Fibroblast of skin of left biceps (primary cell): ENCODE measurements around the gene DLX5.
A peak's percentile ranks its signal among the peaks of the same experiment; 100 is the strongest.
"Not testable (repeated sequence)": the region's sequence is repeated elsewhere in the genome, so short reads cannot be mapped to it uniquely, and the experiment has no call there.

Source experiments
- DNase-seq, 2 experiments: peaks; one replicate each; pipeline ENCODE4 v3.0.0-alpha.2; 2013; ENCODE audit warnings: low read depth in 2 of 2

Gene DLX5

DNA sequence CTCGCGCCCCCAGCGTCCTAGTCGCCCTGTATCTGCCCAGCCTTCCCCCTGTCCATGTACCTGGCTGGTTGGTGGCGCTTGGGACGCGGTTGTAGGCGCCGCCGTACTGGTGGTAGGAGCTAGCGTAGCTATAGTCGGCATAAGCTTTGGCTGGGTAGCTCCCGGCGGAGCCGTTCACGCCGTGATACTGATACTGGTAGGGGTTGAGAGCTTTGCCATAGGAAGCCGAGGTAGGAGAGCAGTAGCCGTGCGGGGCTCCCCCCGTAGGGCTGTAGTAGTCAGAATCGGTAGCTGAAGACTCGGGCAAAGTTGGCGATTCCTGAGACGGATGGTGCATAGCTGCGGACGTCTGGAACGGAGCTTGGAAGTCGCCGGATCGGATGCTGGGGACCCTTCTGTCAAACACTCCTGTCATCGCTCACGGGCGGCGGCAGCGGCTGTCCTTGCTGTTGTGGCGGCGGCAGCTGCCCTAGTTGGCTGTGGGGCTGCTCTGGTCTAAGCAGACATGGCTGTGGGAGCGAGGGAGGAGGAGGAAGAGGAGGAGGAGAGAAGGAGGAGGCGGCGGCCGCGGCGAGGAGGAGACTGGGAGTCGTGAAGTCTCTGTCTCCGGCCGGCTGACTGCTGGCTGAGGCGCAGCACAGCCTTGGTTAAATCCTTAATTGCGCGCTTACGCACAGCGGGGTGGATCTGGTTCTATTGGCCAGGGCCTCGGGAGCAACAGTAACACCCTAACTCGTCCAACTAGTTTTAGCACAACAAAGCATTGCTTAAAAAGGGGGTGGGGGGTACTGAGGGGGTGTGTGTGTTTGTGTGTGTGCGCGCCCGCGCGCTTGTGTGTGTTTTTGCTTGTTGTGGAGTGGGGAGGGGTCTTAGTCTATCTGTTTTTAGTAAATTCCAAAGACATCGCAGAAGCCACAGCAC, at the start of gene DLX5:
TSS of gene DLX5 (minus strand) at position 623 of the 921 bp plus-strand sequence. CDS start at position 415, 208 bp downstream.
- no peak for DNase-seq

DNA sequence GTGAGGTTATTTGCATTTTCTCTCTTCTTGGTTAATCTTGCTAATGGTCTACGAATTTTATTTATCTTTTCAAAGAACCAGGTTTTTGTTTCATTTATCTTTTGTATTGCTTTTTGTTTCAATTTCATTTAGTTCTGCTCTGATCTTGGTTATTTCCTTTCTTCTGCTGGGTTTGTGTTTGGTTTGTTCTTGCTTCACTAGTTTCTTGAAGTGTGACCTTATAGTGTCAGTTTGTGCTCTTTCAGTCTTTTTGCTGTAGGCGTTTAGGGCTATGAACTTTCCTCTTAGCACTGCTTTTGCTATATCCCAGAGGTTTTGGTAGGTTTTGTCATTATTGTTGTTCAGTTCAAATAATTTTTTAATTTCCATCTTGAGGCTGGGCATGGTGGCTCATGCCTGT, 47.4 kb upstream of the DLX5 start:
- DNase-seq = not testable (repeated sequence)

DNA sequence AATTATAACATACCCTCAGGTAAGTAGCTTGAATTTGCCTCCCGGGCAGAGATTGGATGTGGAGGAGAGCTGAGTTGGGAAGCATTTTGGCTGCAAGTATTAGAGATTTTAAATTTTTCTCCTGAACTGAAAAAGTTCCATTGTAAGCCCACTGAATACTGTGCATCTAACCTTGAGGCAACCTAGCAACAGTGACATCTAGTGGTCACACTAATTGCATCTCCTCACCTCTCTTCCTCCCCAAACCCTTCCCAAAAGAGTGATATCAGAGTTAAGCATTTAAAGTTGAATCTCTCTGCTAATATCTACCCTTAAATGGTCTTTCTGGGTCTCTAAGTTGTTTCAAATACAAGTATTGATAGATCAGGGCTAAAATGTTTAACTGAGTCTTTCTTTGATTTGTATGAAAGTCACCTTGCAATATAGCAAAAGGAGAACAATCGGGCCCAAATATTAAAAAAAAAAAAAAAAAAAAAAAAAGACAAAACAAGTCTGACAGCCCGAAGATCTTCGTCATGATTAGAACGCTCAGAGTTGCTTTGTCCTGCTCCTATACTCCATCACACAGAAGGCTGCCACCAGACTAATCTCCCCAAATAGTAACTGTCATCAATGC, 40.4 kb upstream of the DLX5 start:
- DNase-seq = peak in 1 of 2 experiments; percentile 2

DNA sequence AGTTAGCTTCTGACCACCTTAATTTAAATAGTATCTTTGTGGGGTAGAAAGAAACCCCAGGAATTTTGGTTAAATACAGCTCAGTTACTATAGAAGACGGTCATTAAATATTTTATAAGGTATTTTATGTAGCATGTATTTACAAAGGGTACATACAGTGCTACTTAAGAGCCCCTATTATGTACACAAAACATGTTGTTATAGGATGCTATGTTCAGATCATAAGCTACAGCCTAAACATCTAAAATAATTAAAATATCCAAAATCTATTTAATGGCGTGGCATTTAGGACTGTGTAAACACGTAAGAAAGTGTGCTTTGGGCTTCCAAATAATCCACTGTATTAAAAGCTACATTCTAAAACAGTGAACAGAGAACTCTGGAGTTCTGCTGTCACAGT, 39.4 kb upstream of the DLX5 start:
- no peak for DNase-seq

DNA sequence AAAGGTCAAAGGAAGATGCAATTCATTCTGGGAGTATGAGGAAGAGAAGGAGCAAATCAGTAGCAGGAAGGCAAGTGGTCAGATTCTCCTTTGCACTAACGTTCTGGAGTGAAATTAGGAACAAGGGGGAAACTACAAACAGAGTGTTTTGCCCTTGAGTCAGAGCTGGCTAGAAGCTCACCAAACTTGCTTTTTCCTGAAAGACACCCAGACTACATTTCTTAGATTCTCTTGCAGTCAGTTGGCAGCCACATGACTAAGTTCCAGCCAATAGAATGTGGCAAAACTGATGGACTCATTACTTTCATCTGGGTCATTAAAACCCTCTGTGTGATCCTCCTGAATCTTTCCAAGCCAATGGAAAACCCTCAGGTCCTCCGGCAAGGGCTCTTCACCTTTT, 18.6 kb upstream of the DLX5 start:
- DNase-seq = no peak

DNA sequence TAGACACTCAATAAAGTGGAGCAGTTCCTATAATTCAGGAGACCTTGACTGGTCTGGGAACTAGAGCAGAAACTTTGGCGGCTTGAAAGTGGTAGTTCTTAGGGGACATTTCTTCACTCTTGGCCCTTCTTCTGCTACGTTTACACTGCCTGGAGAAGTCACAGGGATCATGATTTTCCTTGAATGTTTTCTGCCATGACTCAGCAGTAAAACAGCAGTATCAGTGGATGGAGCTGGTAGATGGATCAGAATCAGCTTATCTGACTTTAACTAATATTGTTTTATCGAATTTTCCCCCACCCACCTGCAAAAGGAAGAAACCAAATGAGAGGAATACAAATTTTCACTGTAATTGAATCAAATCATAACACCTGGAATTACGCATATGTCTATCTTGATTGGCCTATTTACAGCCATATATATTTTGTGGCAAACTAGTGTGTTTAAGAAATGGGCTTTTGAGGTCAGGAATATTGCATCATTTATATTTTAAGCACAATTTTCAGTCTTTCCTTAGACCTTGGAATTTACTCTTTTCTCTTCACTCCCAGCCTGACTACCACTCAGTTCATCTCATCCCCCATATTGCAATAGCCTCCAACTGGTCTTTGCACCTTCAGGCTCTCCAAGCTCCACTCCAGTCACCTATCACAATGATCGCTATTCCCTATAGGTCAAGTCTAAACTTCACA, 14.9 kb upstream of the DLX5 start:
- no peak for DNase-seq

DNA sequence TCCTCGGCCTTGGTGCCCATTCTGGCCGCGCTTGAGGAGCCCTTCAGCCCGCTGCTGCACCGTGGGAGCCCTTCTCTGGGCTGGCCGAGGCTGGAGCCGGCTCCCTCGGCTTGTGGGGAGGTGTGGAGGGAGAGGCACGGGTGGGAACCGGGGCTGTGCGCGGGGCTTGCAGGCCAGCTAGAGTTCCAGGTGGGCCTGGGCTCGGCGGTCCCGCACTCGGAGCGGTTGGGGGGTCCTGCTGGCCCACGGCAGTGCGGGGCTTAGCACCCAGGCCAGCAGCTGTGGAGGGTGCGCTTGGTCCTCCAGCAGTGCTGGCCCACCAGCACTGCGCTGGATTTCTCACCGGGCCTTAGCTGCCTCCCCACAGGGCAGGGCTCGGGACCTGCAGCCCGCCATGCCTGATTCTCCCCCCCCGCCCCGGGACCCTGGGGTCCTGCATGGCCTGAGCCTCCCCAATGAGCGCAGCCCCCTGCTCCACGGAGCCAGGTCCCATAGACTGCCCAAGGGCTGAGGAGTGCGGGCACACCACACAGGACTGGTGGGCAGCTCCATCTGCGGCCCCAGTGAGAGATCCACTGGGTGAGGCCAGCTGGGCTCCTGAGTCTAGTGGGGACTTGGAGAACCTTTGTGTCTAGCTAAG, 9.7 kb upstream of the DLX5 start:
- DNase-seq = not testable (repeated sequence)

DNA sequence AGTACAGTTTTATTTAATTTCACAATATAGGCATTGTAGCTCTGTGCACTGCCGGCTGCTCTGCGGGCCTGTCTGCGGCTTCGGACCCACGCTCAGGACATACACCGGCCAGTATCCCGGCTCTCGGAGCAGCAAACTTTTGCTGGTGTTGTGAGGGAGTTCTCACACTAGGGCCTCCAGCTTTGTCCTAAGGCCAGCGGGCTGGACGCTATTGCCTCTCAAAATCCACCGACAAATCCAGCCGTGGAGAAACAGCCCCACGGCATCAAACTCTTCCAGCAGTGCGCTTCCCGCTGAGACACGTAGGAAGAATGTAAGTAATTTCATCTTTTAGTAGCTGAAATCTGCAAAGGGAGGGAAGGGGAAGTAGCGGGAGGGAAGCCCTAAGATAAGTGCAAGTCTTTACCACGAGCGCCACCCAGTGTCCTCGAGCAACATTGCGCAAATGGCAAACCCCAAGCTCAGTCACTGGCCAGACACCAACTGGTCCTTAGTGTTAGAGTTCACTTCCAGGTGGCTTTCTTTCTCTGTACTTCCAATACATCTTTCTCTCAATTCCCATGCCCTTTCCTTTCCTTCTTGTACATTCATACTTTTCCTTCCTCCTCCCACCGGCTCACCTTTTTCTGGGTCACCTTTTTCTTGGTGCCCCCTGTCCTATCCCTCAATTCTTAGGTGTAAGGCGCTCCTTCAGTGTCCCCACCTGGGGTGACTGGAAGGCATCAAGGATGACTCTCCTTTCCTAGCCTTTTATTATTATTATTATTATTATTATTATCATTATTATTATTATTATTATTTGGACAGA, 3.0 kb upstream of the DLX5 start:
- peak; percentile 56 to 61 for DNase-seq

DNA sequence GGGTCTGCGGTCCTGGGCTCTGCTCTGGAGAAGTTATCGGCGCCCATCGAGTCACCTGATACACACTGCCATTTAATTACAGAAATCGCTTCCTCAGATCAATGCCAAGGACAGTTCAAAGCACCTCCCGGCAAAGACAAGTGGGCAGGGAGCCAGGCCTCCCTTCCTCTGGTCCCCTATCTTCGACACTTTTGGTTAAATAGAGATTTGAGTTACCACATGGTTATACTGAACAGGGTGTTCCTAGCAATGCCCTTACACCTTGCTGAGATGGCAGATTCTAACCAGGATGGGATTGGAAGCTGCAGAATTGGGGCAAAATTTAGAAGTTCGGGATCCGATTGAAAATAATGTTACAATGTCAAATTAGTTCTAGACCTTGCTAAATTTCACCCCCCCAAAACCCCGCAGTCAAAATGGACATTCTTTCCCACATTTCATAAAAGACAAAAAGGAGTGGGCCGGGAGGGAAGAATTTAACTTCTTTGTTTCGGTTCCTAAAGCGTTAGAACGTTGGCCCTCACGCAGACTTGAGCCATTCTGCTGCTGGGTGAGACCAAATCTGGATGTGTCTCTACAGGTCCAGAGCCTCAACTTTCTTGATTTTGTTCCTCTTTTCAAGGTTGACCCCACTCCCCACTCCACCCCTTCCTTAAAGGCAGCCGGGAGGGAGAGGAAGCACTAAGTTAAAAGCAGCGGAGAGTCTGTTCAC, 2.2 kb upstream of the DLX5 start:
- no peak for DNase-seq

DNA sequence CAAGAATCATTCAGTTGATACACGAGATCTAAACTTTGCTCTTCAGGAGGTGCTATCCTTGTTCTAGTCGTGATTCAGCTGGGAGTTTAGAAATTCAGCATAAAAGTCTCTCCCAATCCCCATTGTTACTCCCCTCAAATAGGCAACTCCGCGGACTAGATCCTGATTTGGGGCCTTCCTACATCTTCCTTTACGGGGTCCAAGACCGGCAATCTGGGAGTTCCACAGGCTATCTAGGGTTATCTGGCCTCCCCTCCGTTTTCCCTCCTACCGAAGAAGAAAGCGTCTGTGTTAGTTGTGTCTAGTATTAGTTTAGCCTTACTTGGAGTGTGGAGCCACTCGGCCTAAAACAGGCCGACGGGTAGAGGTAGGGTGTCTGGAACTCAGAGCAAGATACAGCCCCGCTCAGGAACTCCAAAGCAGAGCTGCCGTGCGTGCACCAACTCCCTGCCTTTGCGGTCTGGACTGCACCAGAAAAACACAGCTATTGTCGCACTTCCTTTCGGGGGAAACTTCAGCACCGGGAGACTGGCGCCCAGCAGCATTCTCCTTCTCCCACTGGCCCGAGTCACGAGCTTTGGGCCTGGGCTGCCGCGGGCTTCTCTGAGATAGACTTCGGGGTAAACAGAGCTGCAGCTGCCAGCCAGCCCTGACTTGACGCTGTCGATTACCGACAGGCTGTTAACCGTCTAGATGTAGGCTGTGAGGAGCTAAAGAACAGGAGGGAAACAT, 1.5 kb upstream of the DLX5 start:
- no peak for DNase-seq

DNA sequence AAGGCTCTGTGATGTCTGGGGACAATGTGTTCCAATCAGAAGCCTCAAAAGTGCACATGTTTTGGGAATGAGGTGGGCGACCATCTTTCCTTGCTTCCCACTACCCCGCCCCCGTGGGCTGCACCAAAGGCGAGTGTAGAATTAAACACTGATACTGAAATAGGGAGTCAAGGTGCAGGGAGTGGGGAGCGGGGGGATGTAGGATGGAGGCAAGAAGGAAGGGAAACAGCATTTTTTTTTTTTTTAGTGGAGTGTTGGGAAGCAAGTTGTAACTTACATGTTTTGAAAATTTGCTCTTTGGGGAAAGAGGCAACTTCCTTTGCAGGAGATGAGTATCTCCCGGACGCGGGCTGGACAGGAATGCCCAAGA, 484 bp upstream of the DLX5 start:
- no peak for DNase-seq

DNA sequence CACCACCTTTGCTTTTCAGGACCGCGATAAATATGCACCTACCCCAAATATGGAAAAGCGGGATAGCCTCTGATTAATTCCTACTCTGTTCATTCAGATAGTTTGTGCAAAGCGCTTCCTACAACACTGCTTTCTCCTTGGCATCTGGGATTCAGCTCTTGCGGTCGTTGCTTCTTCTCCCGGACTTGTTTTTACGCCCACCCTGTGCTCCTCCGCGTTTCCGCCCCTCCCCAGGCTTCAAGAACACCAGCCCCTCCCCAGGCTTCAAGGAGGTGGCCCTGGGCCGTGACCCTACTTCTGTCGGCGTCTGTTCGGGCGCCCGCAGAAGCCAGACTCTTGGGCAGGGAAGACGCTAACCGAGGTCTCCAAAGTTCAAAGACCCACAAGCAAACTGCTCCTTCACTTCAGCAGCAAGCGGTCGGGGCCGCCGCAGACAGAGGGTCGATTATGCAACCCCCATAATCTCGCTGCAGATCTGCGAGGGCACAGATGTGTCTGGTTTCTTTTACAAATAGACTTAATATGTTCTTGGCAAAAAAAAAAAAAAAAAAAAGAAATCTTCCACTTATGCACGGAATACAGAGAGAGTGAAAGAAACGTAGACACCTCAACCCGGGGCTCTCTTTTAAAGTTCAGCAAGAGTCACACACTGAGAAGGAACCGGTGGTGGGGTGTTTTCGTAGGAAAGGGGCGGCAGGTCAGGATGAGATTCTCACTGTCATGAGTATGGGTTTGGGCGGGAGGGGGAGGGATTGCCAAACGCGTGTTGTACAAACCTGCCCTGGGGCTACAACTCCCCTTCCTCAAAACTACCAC, 1.9 kb downstream of the DLX5 start:
- DNase-seq = no peak

DNA sequence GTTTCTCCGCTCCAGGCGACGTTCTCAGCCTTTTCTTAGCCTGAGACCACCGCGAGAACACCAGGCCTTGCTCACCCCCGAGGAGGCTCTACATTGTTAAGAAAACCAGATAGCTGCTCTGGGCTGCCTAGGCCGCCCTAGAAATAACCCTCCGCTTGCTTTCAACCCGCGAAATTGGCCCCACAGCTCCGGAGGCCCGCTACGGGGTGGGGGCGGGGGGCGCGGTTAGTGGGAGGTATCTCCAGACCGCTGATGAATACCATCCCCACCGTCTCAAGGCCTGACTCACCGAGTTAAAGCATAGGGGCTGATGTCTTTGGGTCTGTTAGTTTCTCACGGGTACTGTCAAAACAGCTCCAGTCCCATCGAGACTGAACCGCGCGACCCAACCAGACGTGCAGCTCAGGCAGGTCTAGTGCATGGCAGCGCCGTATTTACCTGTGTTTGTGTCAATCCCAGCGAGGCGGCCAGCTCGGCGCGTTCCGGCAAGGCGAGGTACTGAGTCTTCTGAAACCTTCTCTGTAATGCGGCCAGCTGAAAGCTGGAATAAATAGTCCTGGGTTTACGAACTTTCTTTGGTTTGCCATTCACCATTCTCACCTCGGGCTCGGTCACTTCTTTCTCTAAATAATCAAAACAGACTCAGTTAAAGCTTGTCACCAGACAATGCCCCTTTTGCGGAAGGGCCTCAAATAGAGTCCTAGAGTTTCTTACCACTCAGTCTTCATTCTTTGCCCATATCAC, 2.7 kb downstream of the DLX5 start:
- no peak for DNase-seq

DNA sequence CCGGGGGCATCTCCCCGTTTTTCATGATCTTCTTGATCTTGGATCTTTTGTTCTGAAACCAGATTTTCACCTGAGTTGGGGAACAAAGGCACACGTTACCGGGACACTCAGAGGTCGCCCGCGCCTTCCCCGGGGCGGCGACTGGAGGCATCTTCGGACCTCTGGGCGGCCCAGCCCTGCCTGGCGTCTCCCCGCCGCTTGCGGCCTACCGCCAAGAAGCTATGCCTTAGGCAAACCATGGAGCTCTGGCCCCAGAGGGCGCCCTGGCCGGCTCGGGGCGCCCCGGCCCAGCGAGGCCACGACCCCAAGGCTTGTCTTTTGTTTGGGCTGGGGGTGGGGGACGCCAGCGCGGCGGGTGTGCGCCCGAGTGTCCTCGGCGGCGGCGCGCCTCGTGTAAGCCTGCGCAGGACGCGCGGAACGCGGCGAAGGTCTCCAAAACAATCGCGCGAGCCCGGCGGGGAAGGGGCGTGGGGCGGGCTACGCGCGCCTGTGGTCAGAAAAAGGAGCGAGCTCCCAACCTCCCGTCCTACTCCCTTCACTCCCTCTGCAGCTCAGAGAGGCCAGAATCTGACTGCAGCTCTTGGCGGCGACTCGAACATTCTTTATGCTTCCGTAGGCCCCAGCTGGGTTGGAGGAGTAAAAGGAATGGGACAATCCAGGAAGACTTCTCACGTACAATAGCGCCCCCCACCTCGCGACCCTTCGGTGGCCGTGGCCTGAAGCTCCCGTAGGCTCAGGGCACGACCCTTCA, 3.5 kb downstream of the DLX5 start:
- no peak for DNase-seq

DNA sequence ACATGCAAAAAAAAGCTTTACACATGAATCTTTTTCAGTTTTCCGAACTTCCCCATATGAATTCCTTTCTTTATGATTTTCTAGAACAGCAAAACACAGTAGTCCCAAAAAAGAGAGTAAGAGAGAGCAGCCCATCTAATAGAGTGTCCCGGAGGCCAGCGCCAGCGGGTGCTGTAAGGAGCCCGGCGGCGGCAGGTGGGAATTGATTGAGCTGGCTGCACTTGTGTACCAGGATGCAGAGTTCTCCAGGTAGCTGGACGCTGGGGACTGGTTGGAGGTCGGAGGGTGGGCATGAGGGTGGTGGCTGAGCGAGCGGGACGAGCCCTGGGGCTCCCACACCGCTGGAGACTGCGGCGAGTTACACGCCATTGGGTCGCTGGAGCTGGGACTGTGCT, 4.0 kb downstream of the DLX5 start:
- no peak for DNase-seq

DNA sequence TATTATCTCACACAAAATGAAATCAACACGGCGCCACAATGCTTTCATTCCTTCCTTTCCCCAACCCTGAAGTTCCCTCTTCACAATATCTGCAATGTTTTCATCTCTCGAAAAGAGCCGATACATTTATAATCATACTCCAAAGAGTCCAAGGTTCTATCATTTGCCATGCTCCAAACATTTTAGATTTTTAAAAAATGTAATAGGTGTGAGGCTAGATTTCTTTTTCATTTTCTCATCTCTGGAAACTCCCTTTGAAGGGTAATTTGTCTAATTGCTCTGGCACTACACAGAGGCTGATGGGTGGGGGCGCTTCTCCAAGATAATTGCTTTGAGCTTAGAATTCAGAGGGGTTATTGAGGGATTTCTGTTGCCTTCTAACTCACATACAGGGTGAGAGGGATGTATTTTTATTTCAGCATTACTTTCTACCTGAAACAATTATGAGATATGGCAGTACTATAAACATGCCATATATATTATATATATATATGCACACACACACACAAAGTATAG, 4.9 kb downstream of the DLX5 start:
- DNase-seq = no peak

DNA sequence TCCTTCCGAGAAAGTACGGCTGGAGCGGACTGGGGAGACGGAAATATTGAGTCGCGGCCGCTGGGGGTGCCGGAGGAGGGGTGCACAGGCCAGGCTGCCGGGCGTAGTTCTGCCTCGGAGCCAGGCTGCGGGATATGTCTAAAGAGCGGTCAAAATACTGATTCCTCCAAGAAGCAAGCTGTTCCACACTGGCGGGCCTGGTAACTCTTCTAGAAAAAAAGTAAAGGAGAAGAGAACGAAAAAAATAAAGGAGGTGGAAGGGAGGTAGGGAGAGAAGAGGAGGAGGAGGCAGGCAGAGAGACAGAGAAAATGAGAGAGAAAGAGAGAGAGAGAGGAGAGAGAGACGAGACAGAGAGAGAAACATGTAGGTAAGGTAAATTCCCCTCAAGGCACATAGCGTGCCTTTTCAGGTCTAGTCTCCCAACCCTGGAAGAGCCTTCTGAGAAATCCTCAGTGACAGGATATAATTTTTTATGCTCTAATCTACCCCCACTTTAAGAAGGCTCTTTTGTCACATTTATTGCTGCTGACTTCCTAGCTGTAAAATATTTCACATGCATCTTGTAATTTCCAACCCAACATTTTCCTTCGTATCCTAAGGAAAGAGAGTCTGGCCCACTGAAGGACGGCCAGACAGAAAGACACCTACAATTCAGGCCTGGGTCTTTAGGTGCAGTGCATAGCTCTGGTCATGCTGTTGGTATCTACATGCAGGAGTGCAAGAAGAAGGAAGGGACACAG, 5.7 kb downstream of the DLX5 start:
- no peak for DNase-seq
